H9 (cell line): ENCODE results near the gene LST1. TPM values are rescaled to one million over a fixed set of nuclear protein-coding genes. Genes with fewer than 3 reads are reported as not detected.
A peak's percentile ranks its signal among the peaks of the same experiment; 100 is the strongest.

Experiments used
- DNase-seq: peaks from one replicate; pipeline ENCODE4 v3.0.0-alpha.2; 2017
- H2AFZ ChIP-seq: one replicate; pipeline ENCODE4 v1.6.1; 2013; ENCODE audit warnings: mild to moderate bottlenecking, low read length, control low read depth, moderate library complexity
- H2AK5ac ChIP-seq: 2 replicates; pipeline ENCODE4 v1.6.1; 2013; ENCODE audit warnings: low read length, control low read depth, mixed read lengths; ENCODE audit not compliant: insufficient read length
- H2BK120ac ChIP-seq: one replicate; pipeline ENCODE4 v1.6.1; 2013; ENCODE audit warnings: low read depth, mild to moderate bottlenecking, low read length, control low read depth, inconsistent platforms; ENCODE audit not compliant: poor library complexity, severe bottlenecking
- H2BK12ac ChIP-seq: 2 replicates; pipeline ENCODE4 v1.6.1; 2013; ENCODE audit warnings: low read length, control low read depth, mixed read lengths, low read depth; ENCODE audit not compliant: insufficient read length
- H2BK15ac ChIP-seq: 2 replicates; pipeline ENCODE4 v1.6.1; 2013; ENCODE audit warnings: low read depth, low read length, control low read depth
- H2BK20ac ChIP-seq: one replicate; pipeline ENCODE4 v1.6.1; 2013; ENCODE audit warnings: low read depth, mild to moderate bottlenecking, low read length, control low read depth, inconsistent platforms; ENCODE audit not compliant: poor library complexity, severe bottlenecking
- H2BK5ac ChIP-seq: 2 replicates; pipeline ENCODE4 v1.6.1; 2013; ENCODE audit warnings: low read length, control low read depth, mixed read lengths; ENCODE audit not compliant: insufficient read length
- H3K14ac ChIP-seq: 2 replicates; pipeline ENCODE4 v1.6.1; 2013; ENCODE audit warnings: low read length, control low read depth; ENCODE audit not compliant: insufficient read depth
- H3K18ac ChIP-seq: 2 replicates; pipeline ENCODE4 v1.6.1; 2013; ENCODE audit warnings: low read depth, mild to moderate bottlenecking, mixed read lengths, low read length, control low read depth; ENCODE audit not compliant: insufficient read length
- H3K23ac ChIP-seq: 2 replicates; pipeline ENCODE4 v1.6.1; 2013; ENCODE audit warnings: low read length, control low read depth, mixed read lengths, low read depth; ENCODE audit not compliant: insufficient read length
- H3K23me2 ChIP-seq: 2 replicates; pipeline ENCODE4 v1.6.1; 2013; ENCODE audit warnings: low read depth, mild to moderate bottlenecking, mixed read lengths, low read length, control low read depth; ENCODE audit not compliant: insufficient read length, poor library complexity, severe bottlenecking
- H3K27ac ChIP-seq: 2 replicates; pipeline ENCODE4 v1.5.1; 2013; ENCODE audit warnings: low read length, control low read depth, mixed read lengths, low read depth; ENCODE audit not compliant: insufficient read length
- H3K27me3 ChIP-seq: 2 replicates; pipeline ENCODE4 v1.6.1; 2013; ENCODE audit warnings: low read length, control low read depth, inconsistent platforms; ENCODE audit not compliant: insufficient read depth
- H3K4ac ChIP-seq: 2 replicates; pipeline ENCODE4 v1.6.1; 2013; ENCODE audit warnings: low read depth, mild to moderate bottlenecking, control low read depth, inconsistent platforms, low read length, moderate library complexity
- H3K4me1 ChIP-seq: 2 replicates; pipeline ENCODE4 v1.6.1; 2013; ENCODE audit warnings: low read length, control low read depth, inconsistent platforms; ENCODE audit not compliant: insufficient read depth
- H3K4me2 ChIP-seq: 2 replicates; pipeline ENCODE4 v1.6.1; 2013; ENCODE audit warnings: low read length, control low read depth, mixed read lengths; ENCODE audit not compliant: insufficient read length, insufficient read depth
- H3K56ac ChIP-seq: 2 replicates; pipeline ENCODE4 v1.6.1; 2013; ENCODE audit warnings: low read depth, mild to moderate bottlenecking, mixed read lengths, low read length, control low read depth; ENCODE audit not compliant: insufficient read length
- H3K79me1 ChIP-seq: 2 replicates; pipeline ENCODE4 v1.6.1; 2013; ENCODE audit warnings: low read depth, mild to moderate bottlenecking, moderate library complexity, low read length, control low read depth, inconsistent platforms; ENCODE audit not compliant: insufficient read depth, poor library complexity, severe bottlenecking
- H3K79me2 ChIP-seq: 2 replicates; pipeline ENCODE4 v1.6.1; 2013; ENCODE audit warnings: low read length, control low read depth, inconsistent platforms; ENCODE audit not compliant: insufficient read depth
- H3K9ac ChIP-seq: 2 replicates; pipeline ENCODE4 v1.6.1; 2013; ENCODE audit warnings: low read length, control low read depth, mixed read lengths; ENCODE audit not compliant: insufficient read length; ENCODE audit errors: extremely low read depth
- H3K9me3 ChIP-seq: one replicate; pipeline ENCODE4 v1.6.1; 2013; ENCODE audit warnings: low read depth, low read length, inconsistent platforms; ENCODE audit not compliant: control insufficient read depth
- H3T11ph ChIP-seq: one replicate; pipeline ENCODE4 v1.6.1; 2013; ENCODE audit warnings: mild to moderate bottlenecking, low read length, control low read depth, inconsistent platforms
- H4K20me1 ChIP-seq: one replicate; pipeline ENCODE4 v1.6.1; 2013; ENCODE audit not compliant: control insufficient read depth, insufficient read length, insufficient read depth
- H4K5ac ChIP-seq: 2 replicates; pipeline ENCODE4 v1.6.1; 2013; ENCODE audit warnings: low read depth, mild to moderate bottlenecking, mixed read lengths, low read length, control low read depth; ENCODE audit not compliant: insufficient read length
- H4K8ac ChIP-seq: replicated peaks from 2 replicates; pipeline ENCODE4 v1.6.1; 2013; ENCODE audit warnings: low read length, control low read depth, mixed read lengths, low read depth; ENCODE audit not compliant: insufficient read length
- H4K91ac ChIP-seq: 2 replicates; pipeline ENCODE4 v1.6.1; 2013; ENCODE audit warnings: low read depth, mild to moderate bottlenecking, moderate library complexity, mixed read lengths, low read length, control low read depth; ENCODE audit not compliant: insufficient read length
- H3K27ac Mint-ChIP-seq, 3 experiments: 2 replicates in 2 of 3; 3 replicates in 1 of 3; pipeline ENCODE4 v1.8.0; 2020 to 2021; ENCODE audit warnings: mixed read lengths in 3 of 3, mild to moderate bottlenecking in 1 of 3, moderate library complexity in 1 of 3
- H3K27me3 Mint-ChIP-seq: 2 replicates; pipeline ENCODE4 v1.8.0; 2021; ENCODE audit warnings: low read depth, mild to moderate bottlenecking, moderate library complexity, mixed read lengths
- H3K36me3 Mint-ChIP-seq, 3 experiments: 2 replicates in 2 of 3; 3 replicates in 1 of 3; pipeline ENCODE4 v1.8.0; 2020 to 2021; ENCODE audit warnings: low read depth in 3 of 3, mixed read lengths in 3 of 3; ENCODE audit not compliant: insufficient read depth in 1 of 3
- H3K4me1 Mint-ChIP-seq, 2 experiments: 2 replicates each; pipeline ENCODE4 v1.8.0; 2020; ENCODE audit warnings: mixed read lengths in 2 of 2
- H3K4me3 Mint-ChIP-seq, 2 experiments: 2 replicates in 1 of 2; 3 replicates in 1 of 2; pipeline ENCODE4 v1.8.0; 2020 to 2021; ENCODE audit warnings: mild to moderate bottlenecking in 2 of 2, mixed read lengths in 2 of 2, moderate library complexity in 1 of 2
- H3K9me3 Mint-ChIP-seq, 2 experiments: 2 replicates in 1 of 2; 3 replicates in 1 of 2; pipeline ENCODE4 v1.8.0; 2020; ENCODE audit warnings: mild to moderate bottlenecking in 2 of 2, mixed read lengths in 2 of 2, moderate library complexity in 1 of 2
- WGBS: extraction: QIAGEN DNeasy Blood & Tissue Kit; methylation state at CpG from one replicate; pipeline ENCODE4 v1.1.7; 2013; ENCODE audit warnings: missing lambda C conversion rate, low lambda C conversion rate, mixed read lengths; ENCODE audit not compliant: insufficient read length; ENCODE audit errors: extremely low coverage; 5-methylcytosine and 5-hydroxymethylcytosine counted together
- total RNA-seq: library from RNA; stranded (reverse); gene quantifications from 2 replicates; pipeline ENCODE4 v1.2.1, GENCODE V29; 2021
- TF ChIP-seq, protein P1 (sequence below): fragments of 200-600 bp; sonication (generic); conservative IDR thresholded peaks from 3 replicates; pipeline ENCODE4 v1.8.0; 2021; ENCODE audit warnings: antibody characterized with exemption, mild to moderate bottlenecking

Gene LST1
- total RNA-seq, 1 experiment from 2014 or later: not detected

GRCh38 chr6:31558631-31559500, 27.2 kb upstream of the LST1 start:
- H3K27me3 ChIP-seq: no peaks in the 10 kb centered on the region
- H3K23me2 ChIP-seq: no peaks in the 10 kb centered on the region
- no peak overlapping the region for H3K27ac ChIP-seq
- H3K9me3 ChIP-seq: no peaks in the 10 kb centered on the region
- no peak overlapping the region for H4K5ac ChIP-seq
- TF ChIP-seq, protein P1, sequence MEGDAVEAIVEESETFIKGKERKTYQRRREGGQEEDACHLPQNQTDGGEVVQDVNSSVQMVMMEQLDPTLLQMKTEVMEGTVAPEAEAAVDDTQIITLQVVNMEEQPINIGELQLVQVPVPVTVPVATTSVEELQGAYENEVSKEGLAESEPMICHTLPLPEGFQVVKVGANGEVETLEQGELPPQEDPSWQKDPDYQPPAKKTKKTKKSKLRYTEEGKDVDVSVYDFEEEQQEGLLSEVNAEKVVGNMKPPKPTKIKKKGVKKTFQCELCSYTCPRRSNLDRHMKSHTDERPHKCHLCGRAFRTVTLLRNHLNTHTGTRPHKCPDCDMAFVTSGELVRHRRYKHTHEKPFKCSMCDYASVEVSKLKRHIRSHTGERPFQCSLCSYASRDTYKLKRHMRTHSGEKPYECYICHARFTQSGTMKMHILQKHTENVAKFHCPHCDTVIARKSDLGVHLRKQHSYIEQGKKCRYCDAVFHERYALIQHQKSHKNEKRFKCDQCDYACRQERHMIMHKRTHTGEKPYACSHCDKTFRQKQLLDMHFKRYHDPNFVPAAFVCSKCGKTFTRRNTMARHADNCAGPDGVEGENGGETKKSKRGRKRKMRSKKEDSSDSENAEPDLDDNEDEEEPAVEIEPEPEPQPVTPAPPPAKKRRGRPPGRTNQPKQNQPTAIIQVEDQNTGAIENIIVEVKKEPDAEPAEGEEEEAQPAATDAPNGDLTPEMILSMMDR: no peak
- H4K8ac ChIP-seq: no peak overlapping the region
- H3K4me1 ChIP-seq: peaks cover 4% of the 10 kb centered on the region; the same call in 1 of the 2 replicates
- H3K18ac ChIP-seq: no peak overlapping the region
- H4K91ac ChIP-seq: no peak overlapping the region
- no peak overlapping the region for H3K9ac ChIP-seq
- no peak overlapping the region for H3K4me2 ChIP-seq
- Mint-ChIP-seq H3K36me3 (peaks cover 14 to 39% (median 26%) of the 10 kb centered on the region in 3 experiments; a peak in 6 of 7 replicates), H3K27ac (peak overlapping the region in 1 of 3 experiments; percentile 8; a peak in 3 of 7 replicates), H3K4me3 (no peak overlapping the region; a peak in 1 of 5 replicates), H3K9me3 (no peaks in the 10 kb centered on the region), H3K4me1 (peaks cover 4 to 18% of the 10 kb centered on the region in 2 experiments; a peak in 3 of 4 replicates), H3K27me3 (no peaks in the 10 kb centered on the region)
- no peak overlapping the region for H2BK120ac ChIP-seq
- H3K23ac ChIP-seq: no peak overlapping the region
- H2BK12ac ChIP-seq: no peak overlapping the region
- no peaks in the 10 kb centered on the region for H3K79me1 ChIP-seq
- H3T11ph ChIP-seq: no peak overlapping the region
- no peak overlapping the region for H2BK5ac ChIP-seq
- WGBS: no CpG with 5 or more reads among the region's 14 CpGs
- H2AK5ac ChIP-seq: no peak overlapping the region
- no peak for DNase-seq
- H2BK20ac ChIP-seq: no peak overlapping the region
- no peaks in the 10 kb centered on the region for H4K20me1 ChIP-seq
- no peak overlapping the region for H3K14ac ChIP-seq
- no peaks in the 10 kb centered on the region for H3K79me2 ChIP-seq
- H2BK15ac ChIP-seq: no peak overlapping the region
- H3K4ac ChIP-seq: no peak overlapping the region
- H2AFZ ChIP-seq: no peak overlapping the region
- no peak overlapping the region for H3K56ac ChIP-seq
